Breast epithelium (tissue), 4 donors: ENCODE measurements around the gene ARID1A. TPM values are rescaled to one million over a fixed set of nuclear protein-coding genes. Genes with fewer than 3 reads are reported as not detected.

Experiments used
- DNase-seq, 2 donors: peaks; one replicate each; pipeline ENCODE4 v3.0.0-alpha.2; 2019; ENCODE audit warnings: low spot score in 2 of 2
- H3K27ac ChIP-seq, 2 donors: fragments of 200-600 bp; sonication (generic) in 1 of 2; one replicate each; pipeline ENCODE4 v1.5.1; 2016 to 2019; ENCODE audit warnings: mild to moderate bottlenecking in 1 of 2
- H3K27me3 ChIP-seq, 2 donors: fragments of 200-600 bp; sonication (generic) in 1 of 2; one replicate each; pipeline versions ENCODE4 v1.5.1 to v1.6.0; 2017 to 2019; ENCODE audit warnings: control low read depth in 1 of 2, mild to moderate bottlenecking in 1 of 2
- H3K36me3 ChIP-seq: fragments of 200-600 bp; one replicate; pipeline ENCODE4 v1.5.1; 2019
- H3K4me1 ChIP-seq, 2 donors: fragments of 200-600 bp; sonication (generic); one replicate each; pipeline ENCODE4 v1.5.1; 2016 to 2019; ENCODE audit warnings: control low read depth in 1 of 2
- H3K4me3 ChIP-seq, 3 donors: fragments of 200-600 bp; sonication (generic); 1 replicate in 2 of 3; 2 replicates in 1 of 3; pipeline ENCODE4 v1.5.1; 2016 to 2019; ENCODE audit warnings: mild to moderate bottlenecking in 3 of 3, moderate library complexity in 2 of 3
- H3K9me3 ChIP-seq, 2 donors: fragments of 200-600 bp; sonication (generic) in 1 of 2; one replicate each; pipeline ENCODE4 v1.5.1; 2016 to 2019; ENCODE audit warnings: control low read depth in 1 of 2
- CTCF ChIP-seq, 3 donors: fragments of 450-650 bp; IDR thresholded peaks; one replicate each; pipeline ENCODE4 v1.5.1; 2016 to 2017; ENCODE audit warnings: antibody characterized with exemption in 3 of 3, mild to moderate bottlenecking in 3 of 3, moderate library complexity in 3 of 3
- POLR2A ChIP-seq: fragments of 450-650 bp; IDR thresholded peaks from one replicate; pipeline ENCODE4 v1.6.1; 2016; ENCODE audit warnings: antibody characterized with exemption, mild to moderate bottlenecking, moderate library complexity
- POLR2AphosphoS5 ChIP-seq, 3 donors: sonication (generic); formaldehyde crosslinking; IDR thresholded peaks; one replicate each; pipeline ENCODE4 v1.6.1; 2017; ENCODE audit warnings: antibody characterized with exemption in 3 of 3
- intact Hi-C: fragments of 100-400 bp; cut with DNase I; formaldehyde crosslinking; loops from one replicate; pipeline ENCODE4 v1.15.1; 2023; ENCODE audit warnings: low total_unique reads
- total RNA-seq, 3 donors: library from RNA; depleted of rRNA; stranded (reverse); fragments of >200 nt; gene quantifications; one replicate each; pipeline ENCODE4 v1.1.0, GENCODE V29; 2016

The ARID1A gene
- total RNA-seq, 3 donors from 2014 or later: 32.8 to 41.9 (median 35.4) TPM

- peaks cover 9% of the 10 kb centered on the region for H3K36me3 ChIP-seq
Measured at GRCh38 chr1:26731233-26731902, 35.6 kb downstream of the ARID1A start.

GRCh38 chr1:26733392-26733791, 37.6 kb downstream of the ARID1A start:
- no peak for DNase-seq
- Histone ChIP-seq H3K36me3 (peaks cover 9% of the 10 kb centered on the region), H3K4me1 (peaks cover 3 to 13% of the 10 kb centered on the region in 2 donors), H3K27me3 (no peaks in the 10 kb centered on the region), H3K9me3 (no peaks in the 10 kb centered on the region), H3K4me3 (no peak overlapping the region), H3K27ac (peak overlapping the region in 1 of 2 donors; percentile 33)
- TF ChIP-seq POLR2A: no peak
- no peak for TF ChIP-seq POLR2AphosphoS5 (IDR thresholded peaks at IDR 0.05)
- TF ChIP-seq CTCF (IDR thresholded peaks at IDR 0.05): no peak
- intact Hi-C loops: no loop called here

More at GRCh38 chr1:26731233-26731902, 35.6 kb downstream of the ARID1A start:
- Histone ChIP-seq H3K4me1 (peaks cover 7 to 21% of the 10 kb centered on the region in 2 donors), H3K27me3 (no peaks in the 10 kb centered on the region), H3K4me3 (no peak overlapping the region), H3K27ac (no peak overlapping the region), H3K9me3 (no peaks in the 10 kb centered on the region)
- DNase-seq: no peak
- intact Hi-C loops: no loop called here
- TF ChIP-seq POLR2A (no peak), POLR2AphosphoS5 (IDR thresholded peaks at IDR 0.05) (no peak), CTCF (IDR thresholded peaks at IDR 0.05) (no peak)

- no peaks in the 10 kb centered on the region for H3K27me3 ChIP-seq
- peak overlapping the region in 1 of 2 donors; percentile 33 for H3K27ac ChIP-seq
- TF ChIP-seq CTCF (IDR thresholded peaks at IDR 0.05) (no peak), POLR2AphosphoS5 (IDR thresholded peaks at IDR 0.05) (peak in 1 of 3 donors; percentile 35), POLR2A (no peak)
- H3K9me3 ChIP-seq: no peaks in the 10 kb centered on the region
- intact Hi-C loops: no loop called here
- peaks cover 3 to 8% of the 10 kb centered on the region in 2 donors for H3K4me1 ChIP-seq
- no peak overlapping the region for H3K4me3 ChIP-seq
- peaks cover 9% of the 10 kb centered on the region for H3K36me3 ChIP-seq
- no peak for DNase-seq
Measured at GRCh38 chr1:26733982-26734381, 38.2 kb downstream of the ARID1A start.

- Histone ChIP-seq H3K4me1 (peaks cover 3 to 5% of the 10 kb centered on the region in 2 donors), H3K27ac (peak overlapping the region in 1 of 2 donors; percentile 43), H3K4me3 (no peak overlapping the region), H3K36me3 (peaks cover 9% of the 10 kb centered on the region), H3K27me3 (no peaks in the 10 kb centered on the region), H3K9me3 (no peaks in the 10 kb centered on the region)
- intact Hi-C loops: no loop called here
- DNase-seq: no peak
- TF ChIP-seq CTCF (IDR thresholded peaks at IDR 0.05) (no peak), POLR2A (no peak), POLR2AphosphoS5 (IDR thresholded peaks at IDR 0.05) (no peak)
Measured at GRCh38 chr1:26734501-26735058, 38.8 kb downstream of the ARID1A start.

- TF ChIP-seq POLR2A (no peak), POLR2AphosphoS5 (IDR thresholded peaks at IDR 0.05) (no peak), CTCF (IDR thresholded peaks at IDR 0.05) (no peak)
- no peak for DNase-seq
- Histone ChIP-seq H3K4me3 (no peak overlapping the region), H3K9me3 (no peaks in the 10 kb centered on the region), H3K27ac (no peak overlapping the region), H3K4me1 (peaks cover 3 to 4% of the 10 kb centered on the region in 2 donors), H3K36me3 (no peaks in the 10 kb centered on the region), H3K27me3 (no peaks in the 10 kb centered on the region)
- intact Hi-C loops: no loop called here
Measured at GRCh38 chr1:26739329-26739914, 43.6 kb downstream of the ARID1A start.
